HEK293 (cell line): ENCODE measurements around the gene FRY.

Source experiments
- CTCF ChIA-PET: fragments of 350-600 bp; formaldehyde crosslinking; extraction: SDS; loops from one replicate; lab custom pipeline; 2021; ENCODE audit warnings: antibody characterized with exemption; lab: Yijun Ruan, JAX
- POLR2A ChIA-PET: fragments of 300-600 bp; formaldehyde crosslinking; extraction: SDS; loops from one replicate; lab custom pipeline; 2020; ENCODE audit warnings: antibody characterized with exemption, inconsistent platforms; lab: Yijun Ruan, JAX
- H3K27ac ChIP-seq: fragments of 200-500 bp; sonication (Bioruptor generic); 2 replicates; pipeline ENCODE4 v1.5.1; 2014; ENCODE audit warnings: low read depth, low read length, control low read depth, inconsistent platforms; ENCODE audit errors: extremely low read depth
- H3K36me3 ChIP-seq, 2 experiments: fragments of 200-500 bp in 1 of 2; sonication (Bioruptor generic) in 1 of 2; 1 replicate in 1 of 2; 2 replicates in 1 of 2; pipeline ENCODE4 v1.5.1; 2014 to 2017; ENCODE audit warnings: inconsistent platforms in 2 of 2, low read length in 2 of 2; ENCODE audit not compliant: control insufficient read depth in 2 of 2, insufficient read depth in 1 of 2
- H3K4me1 ChIP-seq: fragments of 200-500 bp; sonication (Bioruptor generic); 2 replicates; pipeline ENCODE4 v1.5.1; 2014; ENCODE audit warnings: mild to moderate bottlenecking, low read length, inconsistent platforms; ENCODE audit not compliant: control insufficient read depth, insufficient read depth
- H3K4me3 ChIP-seq: 2 replicates; pipeline ENCODE4 v1.5.1; 2011; ENCODE audit warnings: low read depth, mild to moderate bottlenecking, control low read depth, low read length, moderate library complexity
- H3K9me3 ChIP-seq: fragments of 200-500 bp; sonication (Bioruptor generic); 2 replicates; pipeline ENCODE4 v1.5.1; 2014; ENCODE audit warnings: low read depth, low read length, inconsistent platforms; ENCODE audit not compliant: control insufficient read depth, insufficient read depth
- BCL11A ChIP-seq: fragments of 450-650 bp; formaldehyde crosslinking; IDR thresholded peaks from 2 replicates; pipeline ENCODE4 v1.5.1; 2016; ENCODE audit warnings: low read depth, missing biosample characterization, missing genetic modification characterization
- HOXD13 ChIP-seq: sonication (generic); formaldehyde crosslinking; IDR thresholded peaks from 2 replicates; pipeline ENCODE4 v1.8.0; 2022; ENCODE audit warnings: missing genetic modification reagents, borderline replicate concordance
- KLF10 ChIP-seq: fragments of 450-650 bp; IDR thresholded peaks from 2 replicates; pipeline ENCODE4 v1.5.1; 2018; ENCODE audit warnings: missing biosample characterization, mild to moderate bottlenecking, missing genetic modification characterization
- PRDM10 ChIP-seq: fragments of 450-650 bp; formaldehyde crosslinking; IDR thresholded peaks from 2 replicates; pipeline ENCODE4 v1.5.1; 2016; ENCODE audit warnings: missing biosample characterization, missing genetic modification characterization
- YY1 ChIP-seq: fragments of 450-650 bp; formaldehyde crosslinking; IDR thresholded peaks from 2 replicates; pipeline ENCODE4 v1.5.1; 2018; ENCODE audit warnings: missing biosample characterization, missing genetic modification characterization
- ZFHX2 ChIP-seq: fragments of 450-650 bp; formaldehyde crosslinking; conservative IDR thresholded peaks from 2 replicates; pipeline ENCODE4 v1.5.1; 2016; ENCODE audit warnings: missing biosample characterization, missing genetic modification characterization
- ZFP41 ChIP-seq: fragments of 450-650 bp; formaldehyde crosslinking; IDR thresholded peaks from 2 replicates; pipeline ENCODE4 v1.5.1; 2016; ENCODE audit warnings: missing biosample characterization, missing genetic modification characterization, borderline replicate concordance
- ZIC2 ChIP-seq: fragments of 450-650 bp; formaldehyde crosslinking; IDR thresholded peaks from 2 replicates; pipeline ENCODE4 v1.5.1; 2016; ENCODE audit warnings: missing biosample characterization, missing genetic modification characterization
- ZNF112 ChIP-seq: fragments of 450-650 bp; formaldehyde crosslinking; IDR thresholded peaks from 2 replicates; pipeline ENCODE4 v1.5.0; 2017; ENCODE audit warnings: missing biosample characterization, missing genetic modification characterization
- ZNF157 ChIP-seq: fragments of 450-650 bp; formaldehyde crosslinking; IDR thresholded peaks from 2 replicates; pipeline ENCODE4 v1.5.1; 2016; ENCODE audit warnings: missing biosample characterization, missing genetic modification characterization
- ZNF223 ChIP-seq: fragments of 450-650 bp; formaldehyde crosslinking; IDR thresholded peaks from 2 replicates; pipeline ENCODE4 v1.5.1; 2016; ENCODE audit warnings: missing biosample characterization, missing genetic modification characterization
- ZNF24 ChIP-seq: fragments of 450-650 bp; formaldehyde crosslinking; IDR thresholded peaks from 2 replicates; pipeline ENCODE4 v1.5.1; 2016; ENCODE audit warnings: missing biosample characterization, missing genetic modification characterization
- ZNF274 ChIP-seq, 2 experiments: fragments of 200-500 bp in 1 of 2; fragments of 450-650 bp in 1 of 2; sonication (Bioruptor generic) in 1 of 2; formaldehyde crosslinking in 1 of 2; IDR thresholded peaks; 2 replicates each; pipeline versions ENCODE4 v1.5.1 to v1.6.1; 2014 to 2016; ENCODE audit warnings: borderline replicate concordance in 1 of 2, inconsistent platforms in 1 of 2, low read length in 1 of 2, missing biosample characterization in 1 of 2, missing genetic modification characterization in 1 of 2
- ZNF48 ChIP-seq: fragments of 450-650 bp; formaldehyde crosslinking; IDR thresholded peaks from 2 replicates; pipeline ENCODE4 v1.5.1; 2016; ENCODE audit warnings: missing biosample characterization, missing genetic modification characterization
- ZNF558 ChIP-seq: fragments of 450-650 bp; formaldehyde crosslinking; IDR thresholded peaks from 2 replicates; pipeline ENCODE4 v1.5.1; 2016; ENCODE audit warnings: missing biosample characterization, missing genetic modification characterization
- ZNF610 ChIP-seq: fragments of 450-650 bp; formaldehyde crosslinking; IDR thresholded peaks from 2 replicates; pipeline ENCODE4 v1.5.1; 2016; ENCODE audit warnings: missing biosample characterization, missing genetic modification characterization, borderline replicate concordance
- ZNF623 ChIP-seq: fragments of 450-650 bp; formaldehyde crosslinking; IDR thresholded peaks from 2 replicates; pipeline ENCODE4 v1.5.1; 2016; ENCODE audit warnings: missing biosample characterization, missing genetic modification characterization
- ZNF747 ChIP-seq: fragments of 450-650 bp; formaldehyde crosslinking; IDR thresholded peaks from 2 replicates; pipeline ENCODE4 v1.5.1; 2016; ENCODE audit warnings: missing biosample characterization, missing genetic modification characterization
- ZNF768 ChIP-seq: fragments of 450-650 bp; formaldehyde crosslinking; IDR thresholded peaks from 2 replicates; pipeline ENCODE4 v1.5.1; 2018; ENCODE audit warnings: missing biosample characterization, mild to moderate bottlenecking, missing genetic modification characterization
- ZNF785 ChIP-seq: fragments of 450-650 bp; formaldehyde crosslinking; IDR thresholded peaks from 2 replicates; pipeline ENCODE4 v1.5.1; 2016; ENCODE audit warnings: missing biosample characterization, missing genetic modification characterization
- ZNF837 ChIP-seq: fragments of 450-650 bp; formaldehyde crosslinking; IDR thresholded peaks from 2 replicates; pipeline ENCODE4 v1.5.1; 2016; ENCODE audit warnings: missing biosample characterization, missing genetic modification characterization
- ZSCAN16 ChIP-seq: fragments of 450-650 bp; formaldehyde crosslinking; IDR thresholded peaks from 2 replicates; pipeline ENCODE4 v1.5.1; 2016; ENCODE audit warnings: missing biosample characterization, missing genetic modification characterization
- ZSCAN23 ChIP-seq: fragments of 450-650 bp; formaldehyde crosslinking; IDR thresholded peaks from 2 replicates; pipeline ENCODE4 v1.5.1; 2016; ENCODE audit warnings: missing biosample characterization, missing genetic modification characterization
- TF ChIP-seq, protein P1 (sequence below): fragments of 450-650 bp; IDR thresholded peaks from 2 replicates; pipeline ENCODE4 v1.5.1; 2018; ENCODE audit warnings: missing biosample characterization, mild to moderate bottlenecking, missing genetic modification characterization
- TF ChIP-seq, protein P2 (sequence below): fragments of 450-650 bp; formaldehyde crosslinking; IDR thresholded peaks from 2 replicates; pipeline ENCODE4 v1.5.1; 2016; ENCODE audit warnings: missing biosample characterization, missing genetic modification characterization
- TF ChIP-seq, protein P3 (sequence below): fragments of 450-650 bp; formaldehyde crosslinking; IDR thresholded peaks from 2 replicates; pipeline ENCODE4 v1.5.1; 2017; ENCODE audit warnings: missing biosample characterization, missing genetic modification characterization

Gene FRY

DNA sequence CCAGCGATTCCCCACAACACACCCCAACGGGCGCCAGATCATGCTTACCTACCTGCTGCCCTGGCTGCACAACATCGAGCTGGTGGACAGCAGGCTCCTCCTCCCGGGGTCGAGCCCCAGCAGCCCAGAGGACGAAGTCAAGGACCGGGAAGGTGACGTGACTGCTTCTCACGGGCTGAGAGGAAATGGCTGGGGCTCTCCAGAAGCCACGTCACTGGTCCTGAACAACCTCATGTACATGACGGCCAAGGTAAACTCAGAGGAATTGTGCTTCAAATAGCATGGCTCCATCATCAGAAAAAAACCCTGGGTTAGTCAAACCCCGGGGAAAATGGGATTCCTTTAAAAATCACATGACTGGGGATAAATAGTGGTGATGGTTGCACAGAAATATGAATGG is 177.3 kb downstream of the FRY start:
- POLR2A ChIA-PET: no interaction called here
- Histone ChIP-seq H3K4me3 (no peak overlapping the region), H3K4me1 (peaks cover 12% of the 10 kb centered on the region), H3K36me3 (no peaks in the 10 kb centered on the region; a peak in 1 of 3 replicates), H3K27ac (no peak overlapping the region), H3K9me3 (no peaks in the 10 kb centered on the region)
- CTCF ChIA-PET: no interaction called here
- TF ChIP-seq YY1 (no peak), ZNF785 (tag by site-specific recombination) (no peak), ZNF558 (no peak), ZNF223 (tag by site-specific recombination) (no peak), ZFHX2 (tag by site-specific recombination) (no peak), ZNF157 (tag by site-specific recombination) (no peak), ZNF623 (tag by site-specific recombination) (no peak)

- POLR2A ChIA-PET: no interaction called here
These were observed 178.1 kb downstream of the FRY start for GRCh38 chr13:32209652-32210051.

DNA sequence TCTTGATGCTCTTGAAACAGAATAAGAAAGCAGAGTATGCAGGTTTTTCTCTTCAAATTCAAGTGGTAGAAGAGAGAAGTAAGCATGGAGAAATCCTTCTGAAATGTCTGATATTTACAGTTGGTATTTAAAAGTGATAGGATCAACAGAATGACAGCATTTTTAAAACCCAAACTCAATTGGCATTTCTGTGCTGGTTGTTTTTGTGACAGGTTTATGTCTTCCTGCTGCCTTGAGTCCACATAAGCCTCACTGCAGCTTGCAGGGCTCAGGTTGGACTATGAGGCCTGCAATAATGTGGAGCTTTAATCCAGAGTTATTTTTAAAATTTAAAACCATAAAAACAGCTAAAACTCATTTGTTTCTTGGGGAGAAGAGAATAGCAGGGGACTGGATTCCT is 178.5 kb downstream of the FRY start:
- H3K4me1 ChIP-seq: peaks cover 12% of the 10 kb centered on the region
- no peak overlapping the region for H3K27ac ChIP-seq
- H3K4me3 ChIP-seq: no peak overlapping the region
- H3K9me3 ChIP-seq: no peaks in the 10 kb centered on the region
- ChIA-PET CTCF (no interaction called here), POLR2A (no interaction called here)
- no peaks in the 10 kb centered on the region; a peak in 1 of 3 replicates for H3K36me3 ChIP-seq
- no peak for TF ChIP-seq ZNF785 (tag by site-specific recombination)
- TF ChIP-seq, protein P1, sequence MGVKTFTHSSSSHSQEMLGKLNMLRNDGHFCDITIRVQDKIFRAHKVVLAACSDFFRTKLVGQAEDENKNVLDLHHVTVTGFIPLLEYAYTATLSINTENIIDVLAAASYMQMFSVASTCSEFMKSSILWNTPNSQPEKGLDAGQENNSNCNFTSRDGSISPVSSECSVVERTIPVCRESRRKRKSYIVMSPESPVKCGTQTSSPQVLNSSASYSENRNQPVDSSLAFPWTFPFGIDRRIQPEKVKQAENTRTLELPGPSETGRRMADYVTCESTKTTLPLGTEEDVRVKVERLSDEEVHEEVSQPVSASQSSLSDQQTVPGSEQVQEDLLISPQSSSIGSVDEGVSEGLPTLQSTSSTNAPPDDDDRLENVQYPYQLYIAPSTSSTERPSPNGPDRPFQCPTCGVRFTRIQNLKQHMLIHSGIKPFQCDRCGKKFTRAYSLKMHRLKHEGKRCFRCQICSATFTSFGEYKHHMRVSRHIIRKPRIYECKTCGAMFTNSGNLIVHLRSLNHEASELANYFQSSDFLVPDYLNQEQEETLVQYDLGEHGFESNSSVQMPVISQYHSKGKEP (tag by site-specific recombination): no peak
- no peak for TF ChIP-seq ZNF747 (tag by site-specific recombination)
- TF ChIP-seq ZNF112: no peak
- no peak for TF ChIP-seq BCL11A (tag by site-specific recombination)
- no peak for TF ChIP-seq ZSCAN16 (tag by site-specific recombination)
- TF ChIP-seq, protein P2, sequence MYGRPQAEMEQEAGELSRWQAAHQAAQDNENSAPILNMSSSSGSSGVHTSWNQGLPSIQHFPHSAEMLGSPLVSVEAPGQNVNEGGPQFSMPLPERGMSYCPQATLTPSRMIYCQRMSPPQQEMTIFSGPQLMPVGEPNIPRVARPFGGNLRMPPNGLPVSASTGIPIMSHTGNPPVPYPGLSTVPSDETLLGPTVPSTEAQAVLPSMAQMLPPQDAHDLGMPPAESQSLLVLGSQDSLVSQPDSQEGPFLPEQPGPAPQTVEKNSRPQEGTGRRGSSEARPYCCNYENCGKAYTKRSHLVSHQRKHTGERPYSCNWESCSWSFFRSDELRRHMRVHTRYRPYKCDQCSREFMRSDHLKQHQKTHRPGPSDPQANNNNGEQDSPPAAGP: no peak
- TF ChIP-seq ZNF837 (tag by site-specific recombination): no peak
- TF ChIP-seq ZNF768 (tag by site-specific recombination): no peak

More at GRCh38 chr13:32209652-32210051, 178.1 kb downstream of the FRY start:
- H3K4me1 ChIP-seq: peaks cover 12% of the 10 kb centered on the region
- H3K27ac ChIP-seq: no peak overlapping the region
- H3K4me3 ChIP-seq: no peak overlapping the region
- no peak for TF ChIP-seq HOXD13 (CRISPR knock-in tag)
- no peak for TF ChIP-seq ZNF274 (IDR thresholded peaks at IDR 0.05; ENCODE audit: low read length)
- TF ChIP-seq ZNF274 (tag by site-specific recombination; IDR thresholded peaks at IDR 0.05; ENCODE audit: borderline replicate concordance): no peak
- no peak for TF ChIP-seq ZSCAN23 (tag by site-specific recombination)
- no peak for TF ChIP-seq ZNF48
- TF ChIP-seq PRDM10 (tag by site-specific recombination): no peak
- TF ChIP-seq, protein P3, sequence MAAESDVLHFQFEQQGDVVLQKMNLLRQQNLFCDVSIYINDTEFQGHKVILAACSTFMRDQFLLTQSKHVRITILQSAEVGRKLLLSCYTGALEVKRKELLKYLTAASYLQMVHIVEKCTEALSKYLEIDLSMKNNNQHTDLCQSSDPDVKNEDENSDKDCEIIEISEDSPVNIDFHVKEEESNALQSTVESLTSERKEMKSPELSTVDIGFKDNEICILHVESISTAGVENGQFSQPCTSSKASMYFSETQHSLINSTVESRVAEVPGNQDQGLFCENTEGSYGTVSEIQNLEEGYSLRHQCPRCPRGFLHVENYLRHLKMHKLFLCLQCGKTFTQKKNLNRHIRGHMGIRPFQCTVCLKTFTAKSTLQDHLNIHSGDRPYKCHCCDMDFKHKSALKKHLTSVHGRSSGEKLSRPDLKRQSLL (tag by site-specific recombination): no peak
- no peak for TF ChIP-seq ZNF24 (tag by site-specific recombination)
- no peak for TF ChIP-seq ZFHX2 (tag by site-specific recombination)
- no peak for TF ChIP-seq ZFP41 (tag by site-specific recombination)
- no peak for TF ChIP-seq ZNF610 (tag by site-specific recombination)
- TF ChIP-seq KLF10: no peak
- no peak for TF ChIP-seq ZIC2 (tag by site-specific recombination)
- H3K9me3 ChIP-seq: no peaks in the 10 kb centered on the region
- CTCF ChIA-PET: no interaction called here
- no peaks in the 10 kb centered on the region; a peak in 1 of 3 replicates for H3K36me3 ChIP-seq
